Measurements from ENCODE around the gene IGSF9B. TPM values are rescaled to one million over a fixed set of nuclear protein-coding genes. Genes with fewer than 3 reads are reported as not detected.

Gene IGSF9B
- total RNA-seq, 2 experiments from 2014 or later, result 0.95 to 2.8 TPM

DNA sequence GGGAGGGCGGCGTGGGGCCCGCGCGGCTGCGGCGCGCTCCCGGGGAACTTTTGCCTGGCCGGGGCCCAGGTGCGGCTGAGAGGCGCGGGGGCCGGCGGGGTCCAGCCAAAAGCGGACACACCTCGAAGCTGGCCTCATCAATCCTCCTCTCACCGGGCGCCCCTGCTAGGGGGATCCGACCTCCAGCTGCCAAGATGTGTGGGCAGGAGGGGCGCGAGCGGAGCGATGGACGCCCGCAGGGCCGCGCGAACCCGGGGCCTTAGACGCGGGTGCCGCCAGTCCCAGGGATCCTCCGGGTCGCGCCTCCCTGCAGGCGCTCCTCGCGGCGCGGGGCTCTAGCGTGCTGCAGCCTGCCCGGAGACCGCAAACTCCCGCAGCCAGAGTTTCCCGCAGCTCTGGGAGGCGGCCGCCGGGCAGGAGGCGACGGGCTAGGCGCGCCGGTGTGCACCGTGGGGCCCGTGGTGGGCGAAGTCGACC is 785 bp downstream of the IGSF9B start:
- H2AFZ ChIP-seq (ENCODE audit: low read length), result no peak overlapping the region
- H3K27ac ChIP-seq (ENCODE audit: low read depth, low read length, poor library complexity, severe bottlenecking), result no peak overlapping the region
- no TSS peak for BruUV-seq (replicated peaks)
- no peaks in the 10 kb centered on the region for H3K79me2 ChIP-seq (ENCODE audit: insufficient read depth, low read depth, low read length)
- no peaks in the 10 kb centered on the region for H3K36me3 ChIP-seq (ENCODE audit: insufficient read depth, low read length)
- no peak for DNase-seq (ENCODE audit: low spot score)
- no peaks in the 10 kb centered on the region for H4K20me1 ChIP-seq (ENCODE audit: insufficient read depth, low read length)
- ChIA-PET CTCF (ENCODE audit: unreplicated experiment) (no interaction called here), POLR2A (no interaction called here)
- no peaks in the 10 kb centered on the region for H3K9me2 ChIP-seq (ENCODE audit: insufficient read depth, low read length)
- no peaks in the 10 kb centered on the region for H3K4me1 ChIP-seq (ENCODE audit: insufficient read depth, low read length, poor library complexity, severe bottlenecking)
- TF ChIP-seq EZH2phosphoT487 (IDR thresholded peaks at IDR 0.05; ENCODE audit: borderline replicate concordance, low read depth, low read length), result no peak
- TF ChIP-seq, protein P1, sequence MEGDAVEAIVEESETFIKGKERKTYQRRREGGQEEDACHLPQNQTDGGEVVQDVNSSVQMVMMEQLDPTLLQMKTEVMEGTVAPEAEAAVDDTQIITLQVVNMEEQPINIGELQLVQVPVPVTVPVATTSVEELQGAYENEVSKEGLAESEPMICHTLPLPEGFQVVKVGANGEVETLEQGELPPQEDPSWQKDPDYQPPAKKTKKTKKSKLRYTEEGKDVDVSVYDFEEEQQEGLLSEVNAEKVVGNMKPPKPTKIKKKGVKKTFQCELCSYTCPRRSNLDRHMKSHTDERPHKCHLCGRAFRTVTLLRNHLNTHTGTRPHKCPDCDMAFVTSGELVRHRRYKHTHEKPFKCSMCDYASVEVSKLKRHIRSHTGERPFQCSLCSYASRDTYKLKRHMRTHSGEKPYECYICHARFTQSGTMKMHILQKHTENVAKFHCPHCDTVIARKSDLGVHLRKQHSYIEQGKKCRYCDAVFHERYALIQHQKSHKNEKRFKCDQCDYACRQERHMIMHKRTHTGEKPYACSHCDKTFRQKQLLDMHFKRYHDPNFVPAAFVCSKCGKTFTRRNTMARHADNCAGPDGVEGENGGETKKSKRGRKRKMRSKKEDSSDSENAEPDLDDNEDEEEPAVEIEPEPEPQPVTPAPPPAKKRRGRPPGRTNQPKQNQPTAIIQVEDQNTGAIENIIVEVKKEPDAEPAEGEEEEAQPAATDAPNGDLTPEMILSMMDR (conservative IDR thresholded peaks at IDR 0.05; ENCODE audit: low read length), result no peak
- H3K4me2 ChIP-seq (ENCODE audit: low read length), result peak overlapping the region; percentile 44
- intact Hi-C loops (cut with micrococcal nuclease; ENCODE audit: unreplicated experiment), result no loop called here
- H3K4me3 ChIP-seq (ENCODE audit: low read depth, low read length, poor library complexity, severe bottlenecking), result peak overlapping the region; percentile 65
- no peaks in the 10 kb centered on the region for H3K9me3 ChIP-seq (ENCODE audit: low read length)

DNA sequence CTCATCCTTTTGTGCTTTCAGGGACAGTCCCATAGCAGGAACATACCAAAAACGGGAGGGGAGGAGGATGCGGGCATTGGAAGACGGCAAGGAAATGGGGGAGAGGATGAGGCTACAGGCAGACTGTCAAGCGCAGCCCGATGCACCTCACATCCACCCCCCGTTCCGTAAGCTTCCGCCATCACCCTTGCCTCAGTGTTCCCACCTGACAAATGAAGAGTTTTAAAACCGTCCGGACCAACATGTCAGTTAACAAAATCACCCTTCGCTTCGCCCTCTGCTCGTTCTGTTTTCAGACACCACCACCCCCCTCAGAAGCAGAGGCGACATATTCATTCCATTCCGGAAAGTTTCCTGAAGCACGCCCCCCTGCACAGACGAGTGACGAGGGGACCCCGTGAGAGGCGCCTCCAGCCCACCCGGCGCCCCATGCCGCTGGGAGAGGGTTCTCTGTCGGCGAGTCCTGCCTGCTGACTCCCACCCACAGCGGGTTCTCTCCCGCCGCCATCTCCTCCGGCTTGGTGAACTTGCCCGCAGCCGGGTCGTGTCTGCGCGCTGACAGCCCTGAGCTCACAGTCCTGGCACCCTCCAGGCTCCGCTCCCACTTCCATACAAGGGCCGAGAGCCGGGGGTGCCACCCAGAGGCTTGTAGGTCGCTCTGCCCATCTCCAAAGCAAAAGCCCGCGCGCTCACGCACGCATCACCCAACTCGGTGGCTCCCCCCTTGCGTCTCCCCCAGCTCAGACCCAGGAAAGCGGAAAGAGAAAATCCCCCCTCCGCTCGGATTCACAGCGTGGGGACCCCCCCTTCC is 1.5 kb downstream of the IGSF9B start:
- no peak overlapping the region for H3K4me3 ChIP-seq (ENCODE audit: low read depth, low read length, poor library complexity, severe bottlenecking)
- BruUV-seq (replicated peaks), result no TSS peak
- CTCF ChIA-PET (ENCODE audit: unreplicated experiment), result no interaction called here

More for the DNA sequence above, 1.5 kb downstream of the IGSF9B start:
- intact Hi-C loops (cut with micrococcal nuclease; ENCODE audit: unreplicated experiment), result no loop called here
- no peaks in the 10 kb centered on the region for H3K36me3 ChIP-seq (ENCODE audit: insufficient read depth, low read length)
- no peaks in the 10 kb centered on the region for H3K79me2 ChIP-seq (ENCODE audit: insufficient read depth, low read depth, low read length)
- no peak overlapping the region for H3K4me2 ChIP-seq (ENCODE audit: low read length)
- no peak overlapping the region for H2AFZ ChIP-seq (ENCODE audit: low read length)
- H3K9me2 ChIP-seq (ENCODE audit: insufficient read depth, low read length), result no peaks in the 10 kb centered on the region
- POLR2A ChIA-PET, result no interaction called here
- no peaks in the 10 kb centered on the region for H3K4me1 ChIP-seq (ENCODE audit: insufficient read depth, low read length, poor library complexity, severe bottlenecking)
- H4K20me1 ChIP-seq (ENCODE audit: insufficient read depth, low read length), result no peaks in the 10 kb centered on the region
- no peak for DNase-seq (ENCODE audit: low spot score)
- TF ChIP-seq, protein P1 (conservative IDR thresholded peaks at IDR 0.05; ENCODE audit: low read length), result no peak
- no peak for TF ChIP-seq EZH2phosphoT487 (IDR thresholded peaks at IDR 0.05; ENCODE audit: borderline replicate concordance, low read depth, low read length)
- H3K9me3 ChIP-seq (ENCODE audit: low read length), result no peaks in the 10 kb centered on the region
- H3K27ac ChIP-seq (ENCODE audit: low read depth, low read length, poor library complexity, severe bottlenecking), result no peak overlapping the region
